A549 (cell line): ENCODE data around the gene KIAA2012. TPM values are rescaled to one million over a fixed set of nuclear protein-coding genes. Genes with fewer than 3 reads are reported as not detected.

Source experiments
- ATAC-seq, 2 experiments: fragments of 200-7000 bp in 1 of 2; fragments of >200 bp in 1 of 2; cut with Nextera tagmentation in 1 of 2; cut with Tn5 transposase in 1 of 2; 3 replicates each; pipeline versions ENCODE4 v1.8.0 to v1.9.1; 2018 to 2020; ENCODE audit warnings: mild to moderate bottlenecking in 1 of 2, moderate library complexity in 1 of 2
- CTCF ChIA-PET: fragments of 300-600 bp; sonication (Branson Sonifier 250); formaldehyde crosslinking; extraction: SDS; loops from one replicate; lab custom pipeline; 2021; ENCODE audit warnings: antibody characterized with exemption, inconsistent platforms; lab: Yijun Ruan, JAX
- POLR2A ChIA-PET: fragments of 350-600 bp; formaldehyde crosslinking; extraction: SDS; loops from one replicate; lab custom pipeline; 2021; ENCODE audit warnings: antibody characterized with exemption, inconsistent platforms; lab: Yijun Ruan, JAX
- DNase-seq, 2 experiments: peaks; one replicate each; pipeline versions ENCODE4 v3.0.0 to v3.0.0-alpha.2; 2011 to 2016; ENCODE audit warnings: low read depth in 1 of 2, low spot score in 1 of 2
- FAIRE-seq: peaks from 2 replicates; lab custom pipeline; 2011; peaks lifted over from hg19 to GRCh38; lab: Jason Lieb, UNC
- H3K27ac ChIP-seq, 2 experiments: fragments of >200 bp; sonication (Bioruptor Twin); formaldehyde crosslinking; 3 replicates each; pipeline ENCODE4 v1.5.1; 2016 to 2017
- H3K4me1 ChIP-seq: fragments of >200 bp; sonication (Bioruptor Twin); formaldehyde crosslinking; 3 replicates; pipeline ENCODE4 v1.6.1; 2016
- H3K4me2 ChIP-seq: fragments of >200 bp; sonication (Bioruptor Twin); formaldehyde crosslinking; 3 replicates; pipeline ENCODE4 v1.6.1; 2016
- H3K4me3 ChIP-seq: fragments of >200 bp; sonication (Bioruptor Twin); formaldehyde crosslinking; 3 replicates; pipeline ENCODE4 v1.5.1; 2016
- H3K9me3 ChIP-seq: fragments of >200 bp; sonication (Bioruptor Twin); formaldehyde crosslinking; 3 replicates; pipeline ENCODE4 v1.6.1; 2016
- CHD2 ChIP-seq: fragments of 150-350 bp; IDR thresholded peaks from 2 replicates; pipeline ENCODE4 v1.6.1; 2014; ENCODE audit warnings: low read length; ENCODE audit not compliant: partially characterized antibody
- EHF ChIP-seq: fragments of 250-450 bp; sonication (Bioruptor Pico); IDR thresholded peaks from 2 replicates; pipeline ENCODE4 v1.5.0; 2020; ENCODE audit warnings: mild to moderate bottlenecking
- EP300 ChIP-seq, 2 experiments: fragments of >200 bp; sonication (Bioruptor Twin); formaldehyde crosslinking; IDR thresholded peaks; 2 replicates in 1 of 2; 3 replicates in 1 of 2; pipeline ENCODE4 v1.6.1; 2016 to 2017
- FOXS1 ChIP-seq: fragments of 250-450 bp; sonication (Bioruptor Pico); IDR thresholded peaks from 2 replicates; pipeline ENCODE4 v1.5.0; 2020; ENCODE audit warnings: mild to moderate bottlenecking, moderate library complexity
- GATA3 ChIP-seq: IDR thresholded peaks from 2 replicates; pipeline ENCODE4 v1.6.1; 2012; ENCODE audit warnings: borderline replicate concordance
- HMGXB4 ChIP-seq: fragments of 250-450 bp; sonication (Bioruptor Pico); IDR thresholded peaks from 2 replicates; pipeline ENCODE4 v1.5.0; 2021; ENCODE audit warnings: mild to moderate bottlenecking, moderate library complexity, borderline replicate concordance
- KDM1A ChIP-seq: fragments of 200-600 bp; sonication (generic); IDR thresholded peaks from 2 replicates; pipeline ENCODE4 v1.6.1; 2016; ENCODE audit warnings: low read depth, mild to moderate bottlenecking
- KDM5A ChIP-seq: fragments of 200-600 bp; sonication (generic); IDR thresholded peaks from 2 replicates; pipeline ENCODE4 v1.6.1; 2016; ENCODE audit warnings: antibody characterized with exemption, mild to moderate bottlenecking
- MAFK ChIP-seq: fragments of 450-650 bp; IDR thresholded peaks from 2 replicates; pipeline ENCODE4 v1.6.1; 2014; ENCODE audit not compliant: partially characterized antibody
- NFE2L2 ChIP-seq: fragments of 150-350 bp; conservative IDR thresholded peaks from 2 replicates; pipeline ENCODE4 v1.6.1; 2014; ENCODE audit warnings: low read length
- NPAS2 ChIP-seq: fragments of 250-450 bp; sonication (Bioruptor Pico); IDR thresholded peaks from 2 replicates; pipeline ENCODE4 v1.8.0; 2022; ENCODE audit warnings: mild to moderate bottlenecking, moderate library complexity, borderline replicate concordance
- PHF8 ChIP-seq: fragments of 200-600 bp; sonication (generic); IDR thresholded peaks from 2 replicates; pipeline ENCODE4 v1.6.1; 2016; ENCODE audit warnings: low read depth, mild to moderate bottlenecking, antibody characterized with exemption, moderate library complexity, borderline replicate concordance
- RCOR1 ChIP-seq: fragments of 150-350 bp; IDR thresholded peaks from 2 replicates; pipeline ENCODE4 v1.6.1; 2014; ENCODE audit warnings: antibody characterized with exemption, low read length, low read depth
- RFX5 ChIP-seq: fragments of 450-650 bp; IDR thresholded peaks from 2 replicates; pipeline ENCODE4 v1.7.1; 2014; ENCODE audit warnings: antibody characterized with exemption, mild to moderate bottlenecking, moderate library complexity
- TP53 ChIP-seq: fragments of 250-450 bp; sonication (Bioruptor Pico); IDR thresholded peaks from 2 replicates; pipeline ENCODE4 v1.5.0; 2021; ENCODE audit warnings: mild to moderate bottlenecking, moderate library complexity
- ZFP36 ChIP-seq: fragments of 450-650 bp; IDR thresholded peaks from 2 replicates; pipeline ENCODE4 v1.6.1; 2014; ENCODE audit warnings: borderline replicate concordance; ENCODE audit not compliant: partially characterized antibody
- ZSCAN20 ChIP-seq: fragments of 250-450 bp; sonication (Bioruptor Pico); IDR thresholded peaks from 2 replicates; pipeline ENCODE4 v1.8.0; 2022; ENCODE audit warnings: mild to moderate bottlenecking, moderate library complexity
- WGBS: methylation state at CpG from one replicate; pipeline ENCODE4 v1.1.6; 2017; ENCODE audit errors: missing lambda C conversion rate; 5-methylcytosine and 5-hydroxymethylcytosine counted together
- polyA plus RNA-seq, 4 experiments: library from polyadenylated mRNA; depleted of rRNA in 3 of 4; stranded (reverse); fragments of >200 nt; fragmentation: RNase III in 1 of 4; extraction: RNeasy Plus Mini Kit Qiagen cat#74134 plus additional on column Dnase treatment in 1 of 4; gene quantifications; 2 replicates in 3 of 4; 3 replicates in 1 of 4; pipeline ENCODE4 v1.2.3, GENCODE V29; 2011 to 2017
- TF ChIP-seq, protein P1 (sequence below): IDR thresholded peaks from 2 replicates; pipeline ENCODE4 v1.6.1; 2012
- TF ChIP-seq, protein P2 (sequence below): IDR thresholded peaks from 2 replicates; pipeline ENCODE4 v1.6.1; 2012

KIAA2012 gene
- polyA plus RNA-seq, 2 of the 4 experiments (the other 2 are of a cell fraction): 0.01 to 0.04 TPM

DNA sequence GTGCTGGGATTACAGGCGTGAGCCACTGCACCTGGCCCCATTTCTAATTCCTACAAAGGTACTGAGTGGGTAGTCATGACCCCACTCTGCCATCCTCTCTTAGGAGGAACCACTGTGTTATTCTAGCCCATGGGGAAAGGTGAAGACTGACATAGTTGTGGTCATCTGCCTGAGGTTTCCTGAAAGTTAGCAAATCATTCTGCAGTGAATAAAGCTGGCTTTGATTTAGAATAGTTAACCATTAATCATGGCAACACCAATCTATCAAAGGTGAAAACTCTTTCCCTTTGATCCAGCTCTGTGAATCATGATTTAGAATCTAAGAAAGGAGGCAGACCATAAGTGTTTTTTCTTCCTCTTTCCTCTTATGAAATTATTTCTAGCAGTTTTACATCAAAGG lies 114.5 kb downstream of the KIAA2012 start:
- H3K4me3 ChIP-seq: no peak overlapping the region
- peaks cover 25% of the 10 kb centered on the region for H3K4me1 ChIP-seq
- CTCF ChIA-PET: interaction anchor here (0.9 kb wide), 1 partner anchor 9 kb away, joined by 5 read pairs; no protein-coding TSS in a partner anchor
- H3K9me3 ChIP-seq: no peaks in the 10 kb centered on the region
- FAIRE-seq (no peak), ATAC-seq (no peak), DNase-seq (peak in 1 of 2 experiments; percentile 6)
- H3K27ac ChIP-seq: peak overlapping the region in 1 of 2 experiments; percentile 61; a peak in 4 of 6 replicates
- H3K4me2 ChIP-seq: 0 out of 3 replicates have a peak overlapping the region, but pooled peaks have one; percentile 15
- 33% methylated on average over 1 of the region's 1 CpG for WGBS
- POLR2A ChIA-PET: no interaction called here
- TF ChIP-seq TP53 (CRISPR knock-in tag) (no peak), EP300 (IDR thresholded peaks at IDR 0.05) (peak in 1 of 2 experiments; percentile 50; a peak in 2 of 5 replicates), KDM5A (no peak), MAFK (no peak), GATA3 (no peak), EHF (CRISPR knock-in tag) (no peak)

DNA sequence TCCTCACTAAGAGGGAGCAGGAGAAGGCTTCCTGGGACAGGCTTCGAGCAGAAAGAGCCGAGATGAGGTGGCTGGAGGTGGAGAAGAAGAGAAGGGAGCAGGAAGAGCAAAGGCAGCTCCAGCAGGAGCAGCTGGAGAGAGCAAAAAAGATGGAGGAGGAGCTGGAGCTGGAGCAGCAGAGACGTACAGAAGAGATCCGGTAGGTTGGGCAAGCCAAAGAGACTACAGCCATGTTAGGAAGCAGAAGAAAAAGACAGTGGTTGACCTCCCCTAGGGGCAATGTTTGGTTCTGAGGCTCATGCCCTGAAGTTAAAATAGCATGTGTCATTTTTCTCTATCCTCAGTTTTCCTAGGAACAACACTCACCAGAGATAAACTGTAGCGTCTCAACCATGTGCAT lies 120.2 kb downstream of the KIAA2012 start:
- Histone ChIP-seq H3K27ac (no peak overlapping the region), H3K4me3 (no peak overlapping the region), H3K4me2 (no peak overlapping the region), H3K4me1 (no peaks in the 10 kb centered on the region), H3K9me3 (no peaks in the 10 kb centered on the region)
- WGBS: 79% methylated on average over 5 of the region's 5 CpGs
- ATAC-seq: peak in 1 of 2 experiments; percentile 30; a peak in 2 of 6 replicates
- ChIA-PET CTCF (interaction anchor here (3.2 kb wide), 1 partner anchor 15 kb away, joined by 12 read pairs; no protein-coding TSS in a partner anchor), POLR2A (no interaction called here)
- no peak for DNase-seq
- FAIRE-seq: no peak
- TF ChIP-seq PHF8: no peak
- TF ChIP-seq, protein P1, sequence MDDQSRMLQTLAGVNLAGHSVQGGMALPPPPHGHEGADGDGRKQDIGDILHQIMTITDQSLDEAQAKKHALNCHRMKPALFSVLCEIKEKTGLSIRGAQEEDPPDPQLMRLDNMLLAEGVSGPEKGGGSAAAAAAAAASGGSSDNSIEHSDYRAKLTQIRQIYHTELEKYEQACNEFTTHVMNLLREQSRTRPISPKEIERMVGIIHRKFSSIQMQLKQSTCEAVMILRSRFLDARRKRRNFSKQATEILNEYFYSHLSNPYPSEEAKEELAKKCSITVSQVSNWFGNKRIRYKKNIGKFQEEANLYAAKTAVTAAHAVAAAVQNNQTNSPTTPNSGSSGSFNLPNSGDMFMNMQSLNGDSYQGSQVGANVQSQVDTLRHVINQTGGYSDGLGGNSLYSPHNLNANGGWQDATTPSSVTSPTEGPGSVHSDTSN: no peak

DNA sequence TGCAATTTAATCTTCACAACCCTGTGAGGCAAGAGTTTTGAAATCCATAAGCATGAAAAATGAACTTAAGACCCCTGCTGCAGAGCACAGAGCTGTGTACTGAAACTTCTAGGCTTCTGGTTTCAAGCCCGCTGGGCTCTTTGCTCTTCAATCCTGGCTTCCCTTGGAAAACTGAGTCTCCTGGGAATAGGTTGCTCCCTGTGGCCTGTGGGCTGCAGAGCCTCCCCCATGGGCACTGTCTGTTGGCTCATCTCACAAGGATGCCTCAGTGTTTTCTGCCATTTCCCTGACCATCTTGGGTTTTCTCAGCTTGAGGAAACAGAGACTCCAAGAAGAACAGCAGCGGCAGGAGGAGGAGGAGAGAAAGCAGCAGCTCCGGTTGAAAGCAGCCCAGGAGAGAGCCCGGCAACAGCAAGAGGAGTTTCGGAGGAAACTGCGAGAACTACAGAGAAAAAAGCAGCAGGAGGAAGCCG lies 120.9 kb downstream of the KIAA2012 start:
- ATAC-seq: no peak
- Histone ChIP-seq H3K9me3 (no peaks in the 10 kb centered on the region), H3K4me3 (no peak overlapping the region), H3K4me2 (no peak overlapping the region), H3K27ac (no peak overlapping the region), H3K4me1 (no peaks in the 10 kb centered on the region)
- no peak for DNase-seq
- ChIA-PET POLR2A (no interaction called here), CTCF (interaction anchor here (1.3 to 3.2 kb wide), 2 partner anchors 9 to 15 kb away, joined by 3 to 12 read pairs; no protein-coding TSS in a partner anchor)
- no peak for TF ChIP-seq NFE2L2
- no peak for FAIRE-seq
- WGBS: 93% methylated on average over 7 of the region's 7 CpGs

DNA sequence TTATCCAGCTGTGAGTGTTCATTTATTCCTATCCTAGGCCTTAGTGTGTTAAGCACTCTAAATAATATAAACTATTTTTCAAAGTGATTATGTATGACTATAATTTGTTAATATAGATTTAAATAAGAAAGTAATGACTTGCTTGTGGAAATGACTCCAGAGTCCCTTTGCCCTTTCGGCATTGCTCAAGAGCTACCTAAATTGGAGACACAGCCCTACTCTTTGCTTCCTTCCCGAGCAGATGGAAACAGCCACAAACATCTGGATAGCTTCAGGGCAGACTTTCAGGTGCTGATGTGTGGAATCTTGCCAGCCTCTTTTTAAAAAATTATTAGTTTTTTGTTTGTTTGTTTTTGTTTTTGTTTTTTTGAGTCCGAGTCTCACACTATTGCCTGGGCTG lies 121.4 kb downstream of the KIAA2012 start:
- Histone ChIP-seq H3K4me3 (no peak overlapping the region), H3K4me1 (no peaks in the 10 kb centered on the region), H3K9me3 (no peaks in the 10 kb centered on the region), H3K4me2 (no peak overlapping the region)
- FAIRE-seq (no peak), ATAC-seq (no peak), DNase-seq (no peak)
- POLR2A ChIA-PET: no interaction called here
- WGBS: 91% methylated on average over 3 of the region's 3 CpGs
- TF ChIP-seq FOXS1 (CRISPR knock-in tag) (no peak), RCOR1 (no peak), NPAS2 (CRISPR knock-in tag) (no peak), ZSCAN20 (no peak), ZFP36 (no peak), EHF (CRISPR knock-in tag) (no peak)
- TF ChIP-seq, all 56 proteins: peak for 0
- CTCF ChIA-PET: interaction anchor here (1.3 to 3.2 kb wide), 2 partner anchors 9 to 16 kb away, joined by 3 to 12 read pairs; no protein-coding TSS in a partner anchor
- H3K27ac ChIP-seq: no peak overlapping the region

- no peak for FAIRE-seq
- TF ChIP-seq CHD2 (no peak), HMGXB4 (CRISPR knock-in tag) (no peak), RFX5 (no peak), KDM1A (no peak)
- TF ChIP-seq, protein P2, sequence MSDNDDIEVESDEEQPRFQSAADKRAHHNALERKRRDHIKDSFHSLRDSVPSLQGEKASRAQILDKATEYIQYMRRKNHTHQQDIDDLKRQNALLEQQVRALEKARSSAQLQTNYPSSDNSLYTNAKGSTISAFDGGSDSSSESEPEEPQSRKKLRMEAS: no peak
- no peak for ATAC-seq
- no peak overlapping the region for H3K4me3 ChIP-seq
- 80% methylated on average over 6 of the region's 6 CpGs for WGBS
- no peaks in the 10 kb centered on the region for H3K4me1 ChIP-seq
- DNase-seq: no peak
- CTCF ChIA-PET: interaction anchor here (0.7 to 1.3 kb wide), 3 partner anchors 8 to 1011 kb away, joined by 3 to 4 read pairs (median 4); no protein-coding TSS in a partner anchor
- no peak overlapping the region for H3K4me2 ChIP-seq
- POLR2A ChIA-PET: no interaction called here
- H3K9me3 ChIP-seq: no peaks in the 10 kb centered on the region
- no peak overlapping the region for H3K27ac ChIP-seq
These were observed 123.7 kb downstream of the KIAA2012 start for GRCh38 chr2:202196727-202197126.
